ENCODE data around the gene HELZ.

GRCh38 chr17:67247416-67247900 is 2.5 kb upstream of the HELZ start:
- TF ChIP-seq CTCF (IDR thresholded peaks at IDR 0.05) (no peak), POLR2A (IDR thresholded peaks at IDR 0.05) (no peak)
